Left lobe of liver (tissue), 2 donors: ENCODE data around the gene ELOVL5. TPM values are rescaled to one million over a fixed set of nuclear protein-coding genes. Genes with fewer than 3 reads are reported as not detected.
"Not testable (repeated sequence)": the region's sequence is repeated elsewhere in the genome, so short reads cannot be mapped to it uniquely, and the experiment has no call there.

Source experiments
- ATAC-seq: fragments of 200-7000 bp; cut with Tn5 transposase; one replicate; pipeline ENCODE4 v1.9.1; 2020; ENCODE audit warnings: mild to moderate bottlenecking, moderate library complexity
- DNase-seq: peaks from one replicate; pipeline ENCODE4 v3.0.0-alpha.2; 2020; ENCODE audit warnings: low spot score
- total RNA-seq: library from RNA; stranded (reverse); gene quantifications from one replicate; pipeline ENCODE4 v1.2.1, GENCODE V29; 2021
- donor health status: DM: no; HTN: no; CAD: no; lungs with moderate emphysema.
- donor health status: DM: no; HTN: yes; CAD: no.

The ELOVL5 gene
- total RNA-seq, 1 donor from 2014 or later, result 54.4 TPM

- ATAC-seq, result no peak
- no peak for DNase-seq
Measured at GRCh38 chr6:53359843-53360092, 11.0 kb upstream of the ELOVL5 start.

- ATAC-seq, result peak; percentile 93
- DNase-seq, result peak; percentile 99
Measured at GRCh38 chr6:53359095-53359842, 10.5 kb upstream of the ELOVL5 start.

DNA sequence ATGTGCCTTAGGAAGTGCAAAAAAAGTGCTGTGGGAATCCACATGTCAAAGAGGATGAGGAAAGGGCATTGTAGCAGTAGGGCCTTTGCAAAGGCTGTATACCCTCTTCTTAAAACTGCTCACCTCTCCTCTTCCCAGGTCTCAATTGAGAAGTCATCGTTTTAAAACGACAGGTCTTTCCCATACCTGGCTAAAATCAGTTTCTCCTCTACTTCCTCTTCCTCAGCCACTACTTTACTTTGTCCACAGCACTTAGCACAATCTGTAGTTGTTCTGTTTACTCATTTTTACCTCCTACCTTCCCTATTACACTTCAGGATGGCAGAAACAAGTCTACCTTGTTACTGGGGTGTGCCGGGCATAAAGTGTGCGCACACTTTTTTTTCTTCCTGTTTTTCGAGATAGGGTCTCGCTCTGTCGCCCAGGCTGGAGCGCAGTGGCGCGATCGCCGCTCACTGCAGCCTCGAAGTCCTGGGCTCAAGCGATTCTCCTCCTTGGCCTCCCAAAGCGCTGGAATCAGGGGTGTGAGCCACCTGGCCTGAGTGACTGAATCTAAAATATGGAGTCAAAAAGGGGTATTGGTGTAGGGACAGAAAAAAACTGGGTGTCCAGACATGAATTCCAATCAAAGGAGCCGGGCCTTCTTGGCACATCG, 9.8 kb upstream of the ELOVL5 start:
- DNase-seq, result no peak
- peak; percentile 7 for ATAC-seq

GRCh38 chr6:53357576-53358360, 9.0 kb upstream of the ELOVL5 start:
- DNase-seq (no peak), ATAC-seq (no peak)

- no peak for ATAC-seq
Measured at GRCh38 chr6:53353624-53354023, 4.9 kb upstream of the ELOVL5 start.

GRCh38 chr6:53352360-53352759, 3.6 kb upstream of the ELOVL5 start:
- no peak for ATAC-seq

More at GRCh38 chr6:53353624-53354023, 4.9 kb upstream of the ELOVL5 start:
- no peak for DNase-seq

GRCh38 chr6:53349209-53349693, 501 bp upstream of the ELOVL5 start:
- no peak for DNase-seq
- no peak for ATAC-seq

More at GRCh38 chr6:53352360-53352759, 3.6 kb upstream of the ELOVL5 start:
- no peak for DNase-seq

DNA sequence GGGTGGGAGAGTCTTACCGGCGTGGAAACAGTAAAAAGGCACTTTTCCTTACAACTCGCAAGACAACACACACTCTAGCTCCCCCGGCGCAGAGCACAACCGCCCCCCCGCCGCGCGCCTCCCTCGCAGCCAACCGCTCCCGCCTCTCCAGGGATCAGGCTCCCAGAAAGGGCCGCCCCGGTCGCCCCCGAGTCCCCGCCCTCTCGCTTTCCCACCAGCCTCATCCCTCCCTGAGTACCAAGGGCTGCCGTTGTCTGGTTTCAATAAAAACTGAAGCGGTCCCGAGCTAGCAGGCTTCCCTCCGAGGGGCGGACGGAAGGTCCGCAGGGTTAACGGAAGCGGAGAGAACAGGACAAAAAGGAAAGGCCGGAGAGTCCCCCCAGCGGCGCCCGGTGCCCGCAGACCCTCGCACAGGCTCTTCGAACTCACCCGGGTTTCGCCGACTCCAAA, 804 bp downstream of the ELOVL5 start:
- DNase-seq (peak; percentile 82), ATAC-seq (peak; percentile 81)

DNA sequence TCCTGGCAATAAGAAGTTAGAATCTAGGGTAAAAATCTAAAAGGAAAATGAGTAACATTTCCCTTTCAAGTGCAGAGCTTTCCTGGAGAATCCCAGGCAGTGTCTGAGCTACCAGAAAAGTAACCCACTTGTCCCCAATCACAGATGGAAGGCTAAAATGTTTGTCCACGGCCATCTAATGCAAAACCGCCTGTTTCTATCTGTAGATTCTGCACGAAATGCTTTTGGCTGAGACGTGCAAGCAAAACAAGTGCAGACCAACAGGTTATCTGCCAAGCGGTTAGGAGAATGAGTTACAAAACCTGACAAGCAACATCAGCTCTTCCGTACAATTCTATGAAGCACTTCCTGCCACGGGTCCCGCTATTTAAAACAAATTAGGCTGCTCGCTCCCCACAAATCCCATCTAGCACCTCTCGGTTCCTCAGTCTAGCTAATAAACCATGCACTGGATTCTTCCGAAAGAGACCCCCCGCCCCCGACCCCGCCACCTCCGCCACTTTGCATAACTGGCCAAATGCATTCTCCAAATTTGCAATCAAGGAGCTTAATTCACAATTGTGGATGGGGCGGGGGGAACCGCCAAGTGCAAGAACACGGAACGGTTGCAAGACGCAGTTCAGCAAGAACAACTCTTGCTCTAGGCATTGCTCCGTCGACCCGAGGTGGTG, 1.4 kb downstream of the ELOVL5 start:
- DNase-seq (no peak), ATAC-seq (peak; percentile 39)

GRCh38 chr6:53346049-53346448, 2.7 kb downstream of the ELOVL5 start:
- not testable (repeated sequence) for DNase-seq, ATAC-seq

- no peak for DNase-seq
- no peak for ATAC-seq
Measured at GRCh38 chr6:53344969-53345368, 3.8 kb downstream of the ELOVL5 start.

- DNase-seq (no peak), ATAC-seq (peak; percentile 6)
Measured at GRCh38 chr6:53343092-53343491, 5.7 kb downstream of the ELOVL5 start.

- ATAC-seq (no peak), DNase-seq (no peak)
Measured at GRCh38 chr6:53342217-53342616, 6.5 kb downstream of the ELOVL5 start.

DNA sequence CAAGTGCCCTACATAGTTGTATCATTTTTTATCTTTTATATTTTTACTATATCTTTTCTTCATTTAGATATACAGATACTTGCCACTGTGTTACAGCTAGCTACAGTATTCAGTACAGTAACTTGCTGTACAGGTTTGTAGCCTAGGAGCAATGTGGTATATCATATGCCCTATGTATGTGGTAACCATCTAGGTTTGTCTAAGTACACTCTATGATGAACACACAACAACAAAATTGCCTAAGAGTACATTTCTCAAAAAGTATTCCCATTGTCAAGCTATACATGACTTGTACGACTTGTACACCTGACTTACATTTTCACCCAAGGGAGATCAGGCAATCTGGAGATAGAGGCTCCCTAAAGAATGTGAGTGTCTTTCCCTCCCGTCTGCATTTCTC, 8.2 kb downstream of the ELOVL5 start:
- ATAC-seq, result no peak
- no peak for DNase-seq

DNA sequence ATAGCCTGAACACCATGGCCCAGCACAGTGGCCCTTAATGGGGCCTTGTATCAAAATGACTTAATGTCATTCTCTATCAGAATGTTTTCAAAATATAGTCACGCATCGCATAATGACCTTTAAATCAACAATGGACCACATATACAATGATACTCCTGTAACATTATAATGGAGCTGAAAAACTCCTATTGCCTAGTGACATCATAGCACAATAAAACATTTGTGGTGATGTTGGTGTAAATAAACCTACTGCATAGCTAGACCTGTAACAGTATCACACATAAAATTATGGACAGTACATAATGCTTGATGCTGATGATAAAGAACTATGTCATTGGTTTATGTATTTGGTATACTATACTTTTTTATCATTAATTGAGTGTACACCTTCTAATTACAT, 9.3 kb downstream of the ELOVL5 start:
- DNase-seq, result no peak
- ATAC-seq, result no peak

- no peak for DNase-seq
- ATAC-seq, result no peak
Measured at GRCh38 chr6:53338304-53338703, 10.4 kb downstream of the ELOVL5 start.

DNA sequence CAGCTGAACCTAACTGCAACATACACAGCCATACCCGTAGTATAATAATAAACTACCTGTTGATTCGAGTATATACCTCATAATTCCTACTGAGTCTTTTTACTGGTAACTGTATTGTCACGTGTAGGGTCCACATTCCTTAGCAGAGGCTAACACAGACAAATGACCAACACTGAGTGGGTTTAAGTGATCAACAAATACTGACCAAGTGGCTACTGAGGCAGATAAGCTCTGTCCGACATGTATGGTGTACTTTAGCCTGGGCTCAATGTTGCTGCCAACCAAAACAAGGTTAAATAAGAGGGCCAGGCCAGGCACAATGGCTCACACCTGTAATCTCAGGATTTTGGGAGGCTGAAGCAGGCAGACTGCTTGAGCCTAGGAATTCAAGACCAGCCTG, 12.7 kb downstream of the ELOVL5 start:
- ATAC-seq (peak; percentile 31), DNase-seq (no peak)

DNA sequence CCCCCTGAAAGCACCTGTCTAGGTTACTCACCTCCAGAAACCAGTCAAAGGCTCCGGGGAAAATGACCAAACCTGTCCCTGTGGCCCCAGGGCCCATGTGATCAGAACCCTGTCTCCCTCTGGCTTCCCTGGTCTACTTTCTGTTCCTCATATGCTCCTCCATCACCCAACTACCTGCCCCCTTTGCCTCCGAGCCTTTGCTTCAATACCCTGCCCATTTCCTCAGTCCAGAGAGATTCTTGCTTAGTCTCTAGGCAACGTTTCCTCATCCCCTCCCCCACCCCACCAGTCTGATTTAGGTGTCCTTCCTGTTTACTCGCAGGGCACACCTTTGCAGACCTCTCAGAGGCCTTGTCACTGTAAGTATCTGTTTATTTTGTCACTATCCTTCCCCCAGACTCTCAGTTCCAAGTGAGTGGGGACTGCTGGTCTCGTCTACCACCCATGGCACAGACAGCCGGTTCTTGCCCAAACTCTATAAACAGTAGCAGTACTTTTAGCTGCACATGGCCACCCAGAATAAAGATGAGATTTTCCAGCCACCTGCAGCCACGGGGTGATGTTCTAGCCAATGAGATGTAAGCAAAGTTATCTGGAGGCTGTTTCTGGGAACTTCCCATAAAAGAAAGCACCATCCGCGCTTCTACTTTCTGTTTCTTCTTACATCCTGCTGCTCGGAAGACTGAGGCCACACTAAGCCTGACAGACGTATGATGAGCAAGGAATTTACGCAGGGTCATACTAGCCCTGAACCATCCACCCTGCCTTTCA, 13.3 kb downstream of the ELOVL5 start:
- no peak for ATAC-seq
- no peak for DNase-seq

- ATAC-seq (peak; percentile 72), DNase-seq (no peak)
Measured at GRCh38 chr6:53333439-53334408, 15.0 kb downstream of the ELOVL5 start.
